GM18508 (cell line): ENCODE measurements around the gene LTB4R.
"Not testable (repeated sequence)": the region's sequence is repeated elsewhere in the genome, so short reads cannot be mapped to it uniquely, and the experiment has no call there.

Experiments used
- ATAC-seq: cut with Tn5 transposase; IDR thresholded peaks from one replicate; pipeline ENCODE4 v1.9.1; 2021; ENCODE audit warnings: moderate number of reproducible peaks; ENCODE audit not compliant: insufficient read depth, unreplicated experiment

LTB4R gene

DNA sequence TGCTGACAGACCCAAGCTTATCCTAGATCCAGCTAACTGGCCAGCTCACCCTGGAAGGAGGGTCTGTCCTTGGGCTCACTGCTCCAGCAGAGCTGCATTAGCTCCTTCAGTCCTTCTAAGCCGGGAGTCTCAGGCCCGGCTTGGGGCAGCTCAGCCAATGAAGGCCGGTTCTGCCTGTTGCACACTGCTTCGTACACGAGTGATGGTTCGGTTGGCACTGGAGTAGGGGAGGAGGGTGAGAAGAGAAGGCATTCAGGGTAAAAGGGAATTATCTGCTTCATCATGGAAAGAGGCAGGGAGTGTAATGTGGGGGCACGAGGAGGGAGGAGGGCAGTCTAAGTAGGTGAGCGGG is 26.5 kb downstream of the LTB4R start:
- ATAC-seq: no peak

DNA sequence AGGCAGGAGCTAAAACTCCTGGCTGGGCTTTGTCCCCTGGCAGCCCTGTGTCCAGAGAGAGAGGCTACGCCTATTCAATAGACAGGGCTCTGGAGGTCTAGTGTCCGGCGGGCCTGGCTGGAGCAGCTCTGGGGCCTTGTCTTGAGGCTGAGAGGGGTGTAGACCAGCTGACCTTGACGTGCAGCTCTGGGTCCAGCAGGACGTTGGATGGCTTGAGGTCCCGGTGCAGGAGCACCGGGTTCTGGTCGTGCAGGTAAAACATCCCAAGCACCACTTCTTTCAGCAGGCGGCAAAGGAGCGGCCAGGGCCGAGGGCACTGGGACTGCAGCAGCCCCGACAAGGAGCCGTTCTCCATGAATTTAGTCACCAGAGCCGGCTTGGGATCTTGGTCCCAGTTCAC is 27.5 kb downstream of the LTB4R start:
- no peak for ATAC-seq

DNA sequence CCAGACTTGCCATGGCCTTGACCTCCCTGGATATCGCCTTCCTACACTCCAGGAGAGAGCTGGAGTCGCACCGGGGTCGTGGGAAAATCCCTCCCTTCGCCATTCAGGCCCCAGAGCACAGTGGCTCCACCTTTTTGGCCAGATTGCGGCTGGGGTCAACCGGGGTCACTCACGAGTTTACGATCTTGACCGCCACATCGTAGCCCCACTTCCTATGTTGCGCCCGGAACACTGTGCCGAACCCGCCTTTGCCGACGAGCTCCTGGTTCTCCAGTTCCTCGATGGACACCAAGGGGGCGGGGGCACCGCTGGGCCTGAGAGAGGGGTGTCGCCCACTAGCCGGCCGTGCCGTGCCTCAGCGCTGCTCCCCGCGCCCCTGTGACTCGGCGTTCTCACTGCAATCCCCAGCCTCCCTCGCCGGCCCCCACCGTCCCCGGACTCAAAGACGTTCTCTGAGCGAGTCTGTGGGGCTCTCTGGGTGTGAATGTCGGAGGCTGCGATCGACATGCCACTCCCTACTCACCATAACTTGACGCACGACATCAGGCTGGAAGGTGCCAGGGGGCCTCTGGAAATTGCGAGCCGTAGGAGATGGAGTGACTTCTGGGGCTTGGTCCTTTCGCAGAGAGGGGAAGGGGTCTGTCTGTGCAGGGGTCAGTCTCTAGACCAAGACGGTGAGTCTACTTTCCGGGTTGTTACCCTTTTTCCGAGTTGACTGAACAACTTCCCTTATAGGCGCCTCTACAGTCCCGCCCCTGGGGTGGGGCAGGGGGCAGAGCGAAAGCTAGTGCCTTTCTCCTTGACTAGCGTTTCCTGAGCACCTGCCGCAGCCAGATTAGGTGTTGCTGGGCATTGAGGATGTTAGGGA is 28.2 kb downstream of the LTB4R start, which contains the start of gene RIPK3:
RIPK3 (minus strand) TSS at position 708 of the 868 bp plus-strand sequence; CDS start at position 543, 165 bp downstream.
- ATAC-seq: no peak

DNA sequence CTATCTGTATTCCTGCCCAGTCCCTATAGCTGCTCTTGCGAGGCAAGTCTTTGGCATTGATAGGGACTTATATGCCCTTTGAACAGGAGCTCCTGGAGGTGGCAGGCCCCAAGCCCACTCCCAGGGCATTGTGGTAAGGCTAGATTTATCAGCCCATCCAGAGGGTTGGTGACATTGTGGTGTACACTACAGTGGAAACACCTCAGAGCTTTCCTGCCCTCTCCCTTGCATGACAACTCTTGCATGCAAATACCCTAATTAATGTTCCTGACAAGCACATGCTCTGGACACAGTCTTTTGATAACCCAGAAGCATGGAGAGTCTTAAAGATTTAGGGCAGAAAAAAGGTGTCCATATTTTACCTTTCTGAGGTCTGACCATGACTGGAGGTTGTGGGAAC is 29.3 kb downstream of the LTB4R start:
- no peak for ATAC-seq

GRCh38 chr14:24342889-24343288 is 31.6 kb downstream of the LTB4R start:
- no peak for ATAC-seq

- ATAC-seq: no peak
Observed at GRCh38 chr14:24343795-24344660, 32.7 kb downstream of the LTB4R start.

DNA sequence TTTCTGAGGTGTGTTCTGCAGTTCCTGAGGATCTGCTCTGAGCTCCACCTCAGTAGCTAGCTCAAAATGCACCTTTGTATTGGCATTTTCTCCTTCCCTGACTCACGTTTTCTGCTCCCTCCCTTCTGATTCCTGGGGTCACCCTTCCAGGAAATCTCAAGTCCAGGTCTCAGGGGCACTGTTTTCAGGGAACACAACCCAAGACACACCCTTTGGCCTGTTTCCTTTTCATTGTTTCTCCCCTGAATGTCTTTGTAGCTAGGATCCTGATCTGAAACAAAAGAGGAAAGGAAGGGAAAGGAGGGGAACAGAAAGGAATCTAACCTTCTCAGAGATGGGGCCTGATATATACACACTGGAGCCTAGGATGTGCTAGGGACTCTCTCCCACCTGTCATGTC is 35.8 kb downstream of the LTB4R start:
- ATAC-seq: no peak

DNA sequence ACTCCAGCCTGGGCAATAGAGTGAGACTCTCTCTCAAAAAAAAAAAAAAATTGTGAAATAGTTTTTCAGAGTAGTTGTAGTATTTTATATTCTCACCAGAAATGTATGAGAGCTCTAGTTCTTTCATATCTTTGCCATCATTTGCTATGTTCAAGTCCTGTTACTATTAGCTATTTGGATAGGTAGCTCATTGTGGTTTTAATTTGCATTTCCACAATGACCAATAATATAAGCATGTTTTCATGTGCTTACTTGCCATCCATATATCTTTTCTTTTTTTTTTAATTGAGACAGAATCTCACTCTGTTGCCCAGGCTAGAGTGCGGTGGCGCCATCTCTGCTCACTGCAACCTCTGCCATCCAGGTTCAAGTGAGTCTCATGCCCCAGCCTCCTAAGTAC is 36.9 kb downstream of the LTB4R start:
- no peak for ATAC-seq

DNA sequence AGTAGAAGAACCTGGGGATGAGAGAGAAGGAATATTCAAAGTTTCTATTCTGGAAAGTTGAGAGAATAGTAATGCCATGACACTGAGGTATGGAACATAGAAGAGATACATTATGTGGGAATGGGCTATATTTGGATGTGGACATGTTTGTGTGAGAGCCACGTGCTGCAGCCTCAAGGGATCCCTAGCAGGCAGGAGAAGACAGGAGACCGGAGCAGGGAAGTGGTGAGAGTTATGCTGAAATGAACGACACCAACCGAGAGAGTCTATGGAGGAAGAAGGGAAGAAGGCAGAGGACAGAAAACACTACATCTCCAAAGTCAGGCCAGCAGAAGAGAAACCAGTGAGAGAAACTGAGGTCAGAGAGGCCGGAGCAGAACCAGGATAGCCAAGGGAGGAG is 38.4 kb downstream of the LTB4R start:
- no peak for ATAC-seq

GRCh38 chr14:24351517-24351916 is 40.2 kb downstream of the LTB4R start:
- no peak for ATAC-seq

GRCh38 chr14:24353559-24354481 is 42.5 kb downstream of the LTB4R start:
- ATAC-seq: no peak

GRCh38 chr14:24354482-24354825 is 43.2 kb downstream of the LTB4R start:
- ATAC-seq: not testable (repeated sequence)

DNA sequence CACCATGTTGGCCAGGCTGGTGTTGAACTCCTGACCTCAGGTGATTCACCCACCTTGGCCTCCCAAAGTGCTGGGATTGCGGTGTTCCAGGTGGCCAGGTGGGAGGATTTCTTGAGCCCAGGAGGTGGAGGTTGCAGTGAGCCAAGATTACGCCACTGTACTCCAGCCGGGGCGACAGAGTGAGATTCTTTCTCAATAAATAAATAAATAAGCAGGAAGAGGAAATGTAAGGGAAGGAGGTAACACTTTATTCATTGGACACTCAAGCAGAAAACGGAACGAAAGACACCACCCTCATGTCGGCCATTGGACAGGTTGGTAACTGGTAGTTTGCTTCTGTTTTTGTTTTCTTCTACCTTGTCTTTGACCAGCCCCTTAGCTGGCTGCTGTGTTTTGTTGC is 43.7 kb downstream of the LTB4R start:
- no peak for ATAC-seq

DNA sequence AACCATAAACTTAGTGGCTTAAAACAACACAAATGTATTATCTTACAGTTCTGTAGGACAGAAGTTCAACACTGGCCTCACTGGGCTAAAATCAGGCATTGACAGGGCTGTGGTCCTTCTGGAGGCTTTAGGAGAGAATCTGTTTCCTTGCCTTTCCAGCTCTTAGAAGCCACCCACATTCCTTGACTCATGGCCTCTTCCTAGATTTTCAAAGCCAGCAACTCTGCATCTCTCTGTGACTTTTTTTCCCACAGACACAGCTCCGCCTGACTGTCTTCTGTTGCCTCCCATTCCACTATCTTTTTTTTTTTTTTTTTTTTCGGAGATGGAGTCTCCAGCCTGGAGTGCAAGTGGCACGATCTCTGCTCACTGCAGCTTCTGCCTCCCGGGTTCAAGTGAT is 44.9 kb downstream of the LTB4R start:
- ATAC-seq: no peak

DNA sequence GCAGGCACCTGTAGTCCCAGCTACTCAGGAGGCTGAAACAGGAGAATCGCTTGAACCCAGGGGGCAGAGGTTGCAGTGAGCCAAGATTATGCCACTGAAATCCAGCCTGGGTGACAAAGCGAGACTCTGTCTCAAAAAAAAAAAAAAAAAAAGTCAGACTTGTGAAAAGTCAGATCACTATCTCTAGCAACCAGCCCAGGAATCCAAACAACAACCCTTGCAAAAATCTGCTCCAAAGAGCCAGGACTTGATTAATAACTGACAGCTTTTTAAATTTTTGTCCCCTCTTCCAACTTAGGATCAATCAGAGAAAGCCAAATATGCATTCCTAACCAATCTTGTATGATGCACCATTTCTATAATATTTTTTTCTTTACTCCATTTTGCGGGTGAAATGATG is 49.0 kb downstream of the LTB4R start:
- ATAC-seq: no peak

DNA sequence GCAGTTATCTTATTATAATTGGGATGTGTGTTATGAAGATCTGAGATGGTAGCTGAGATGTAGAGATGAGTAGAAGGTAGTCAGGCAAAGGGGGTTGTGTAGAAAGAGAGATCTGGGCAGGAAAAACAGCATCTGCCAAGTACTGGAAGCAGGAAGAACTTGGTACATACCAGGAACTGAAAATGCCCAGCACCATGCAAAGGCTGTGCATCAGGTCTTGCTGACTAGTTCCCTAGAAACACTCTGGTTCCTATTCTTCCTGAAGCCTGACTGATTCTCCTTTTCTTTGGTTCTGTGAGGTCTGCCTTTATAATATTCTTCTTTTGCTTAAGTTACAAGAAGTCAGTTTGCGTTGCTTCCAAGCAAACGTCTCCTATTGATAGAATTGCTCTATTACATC is 50.0 kb downstream of the LTB4R start:
- ATAC-seq: no peak

DNA sequence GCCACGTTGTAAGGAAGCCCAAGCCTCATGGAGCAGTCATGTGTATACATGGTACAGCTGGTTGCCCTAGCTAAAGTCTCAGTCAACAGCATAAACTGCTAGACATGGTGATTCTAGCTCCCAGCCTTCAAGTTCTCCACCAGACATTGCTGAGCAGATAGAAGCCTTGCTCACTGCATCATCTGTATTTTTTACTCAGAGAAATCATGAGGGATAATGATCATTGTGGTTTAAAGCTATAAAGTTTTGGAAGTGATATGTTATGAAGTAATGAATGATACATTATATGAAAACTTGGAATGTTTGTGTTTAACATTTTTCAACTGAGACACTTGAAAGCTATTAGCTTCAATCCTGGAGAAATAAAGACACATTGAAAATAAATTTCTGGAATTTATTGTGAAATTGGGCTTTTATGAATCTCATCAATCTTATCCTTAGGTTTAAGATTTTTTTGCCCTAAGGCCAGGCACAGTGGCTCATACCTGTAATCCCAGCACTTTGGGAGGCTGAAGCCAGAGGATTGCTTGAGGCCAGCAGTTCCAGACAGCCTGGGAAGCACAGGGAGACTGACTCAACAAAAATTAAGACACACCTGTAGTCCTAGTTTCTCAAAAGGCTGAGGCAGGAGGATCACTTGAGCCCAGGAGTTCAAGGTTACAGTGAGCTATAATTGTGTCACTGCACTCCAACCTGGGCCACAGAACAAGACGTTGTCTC is 51.1 kb downstream of the LTB4R start:
- no peak for ATAC-seq

- no peak for ATAC-seq
Observed at GRCh38 chr14:24363401-24363800, 52.1 kb downstream of the LTB4R start.

DNA sequence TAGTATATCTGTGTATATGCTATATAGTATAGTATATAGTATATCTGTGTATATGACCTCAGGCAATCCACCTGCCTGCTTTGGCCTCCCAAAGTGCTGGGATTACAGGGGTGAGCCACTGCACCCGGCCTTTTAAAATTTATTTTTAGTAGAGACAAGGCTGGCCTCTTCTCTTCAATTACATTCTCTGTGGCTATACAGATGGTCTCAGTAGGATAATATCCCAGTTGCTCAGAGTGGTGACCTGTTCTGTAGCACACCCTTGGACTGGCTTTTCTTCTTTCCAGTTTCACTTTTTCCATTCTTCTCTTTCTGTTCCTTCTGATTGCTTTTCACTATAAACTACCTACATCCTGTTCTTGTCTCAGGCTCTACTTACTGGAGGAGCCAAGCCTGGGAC is 53.5 kb downstream of the LTB4R start:
- ATAC-seq: no peak
